B cell (primary cell): ENCODE measurements around the gene FBXO24. TPM values are rescaled to one million over a fixed set of nuclear protein-coding genes. Genes with fewer than 3 reads are reported as not detected.

Experiments used
- ATAC-seq: fragments of 200-7000 bp; cut with Tn5 transposase; one replicate; pipeline ENCODE4 v1.10.0; 2021; ENCODE audit warnings: low read depth, mild to moderate bottlenecking, moderate number of reproducible peaks, moderate library complexity
- CTCF ChIA-PET: fragments of 350-600 bp; sonication (Branson Sonifier 250); formaldehyde crosslinking; loops from one replicate; lab custom pipeline; 2021; ENCODE audit warnings: antibody characterized with exemption, inconsistent platforms; lab: Charles Lee
- POLR2A ChIA-PET: fragments of 350-600 bp; sonication (Branson Sonifier 250); formaldehyde crosslinking; loops from one replicate; lab custom pipeline; 2021; ENCODE audit warnings: antibody characterized with exemption; lab: Charles Lee
- DNase-seq: peaks from one replicate; pipeline ENCODE4 v3.0.0; 2013
- H2AFZ ChIP-seq: 2 replicates; pipeline ENCODE4 v1.6.1; 2012; ENCODE audit warnings: mild to moderate bottlenecking, low read depth, low read length; ENCODE audit not compliant: insufficient read depth, poor library complexity, severe bottlenecking
- H3K27ac ChIP-seq, 2 donors: 1 replicate in 1 of 2; 2 replicates in 1 of 2; pipeline ENCODE4 v1.5.1; 2012 to 2013; ENCODE audit warnings: low read length in 2 of 2, mild to moderate bottlenecking in 2 of 2, moderate library complexity in 1 of 2
- H3K27me3 ChIP-seq, 4 experiments: fragments of 200-600 bp in 1 of 4; sonication (generic) in 1 of 4; replicated peaks in 1 of 4; 1 replicate in 2 of 4; 2 replicates in 2 of 4; pipeline versions ENCODE4 v1.6.1 to v1.7.0; 2013 to 2016; ENCODE audit warnings: low read length in 3 of 4, mild to moderate bottlenecking in 2 of 4, mixed read lengths in 1 of 4, moderate library complexity in 1 of 4; ENCODE audit not compliant: insufficient read depth in 4 of 4, control insufficient read depth in 3 of 4; ENCODE audit errors: control extremely low read depth in 1 of 4
- H3K36me3 ChIP-seq, 2 experiments: replicated peaks in 1 of 2; 1 replicate in 1 of 2; 2 replicates in 1 of 2; pipeline versions ENCODE4 v1.6.1 to v1.7.1; 2013; ENCODE audit warnings: low read length in 1 of 2; ENCODE audit not compliant: insufficient read depth in 2 of 2, control insufficient read depth in 1 of 2; ENCODE audit errors: control extremely low read depth in 1 of 2, extremely low read depth in 1 of 2
- H3K4me1 ChIP-seq, 2 donors: fragments of 200-600 bp in 1 of 2; sonication (generic) in 1 of 2; 1 replicate in 1 of 2; 2 replicates in 1 of 2; pipeline versions ENCODE4 v1.5.1 to v1.6.1; 2013 to 2017; ENCODE audit warnings: low read length in 2 of 2; ENCODE audit not compliant: control insufficient read depth in 2 of 2, insufficient read depth in 2 of 2
- H3K4me2 ChIP-seq: replicated peaks from 2 replicates; pipeline ENCODE3; 2012; ENCODE audit warnings: mild to moderate bottlenecking, low read depth, low read length; ENCODE audit not compliant: poor library complexity, severe bottlenecking
- H3K4me3 ChIP-seq, 5 experiments: fragments of 200-600 bp in 1 of 5; sonication (generic) in 1 of 5; 1 replicate in 3 of 5; 2 replicates in 2 of 5; pipeline versions ENCODE4 v1.5.1 to v1.7.0; 2011 to 2016; ENCODE audit warnings: low read length in 4 of 5, mild to moderate bottlenecking in 4 of 5, low read depth in 2 of 5, control low read depth in 1 of 5, moderate library complexity in 1 of 5; ENCODE audit not compliant: insufficient read depth in 1 of 5; ENCODE audit errors: control extremely low read depth in 1 of 5, extremely low read depth in 1 of 5
- H3K79me2 ChIP-seq: fragments of 200-600 bp; sonication (generic); one replicate; pipeline ENCODE4 v1.6.0; 2016; ENCODE audit warnings: low read length; ENCODE audit not compliant: control insufficient read depth, insufficient read depth
- H3K9ac ChIP-seq: fragments of 200-600 bp; sonication (generic); 2 replicates; pipeline ENCODE4 v1.6.1; 2017; ENCODE audit warnings: mild to moderate bottlenecking, low read length, moderate library complexity
- H3K9me3 ChIP-seq, 3 donors: one replicate each; pipeline versions ENCODE4 v1.6.1 to v1.7.1; 2013; ENCODE audit warnings: low read length in 2 of 3; ENCODE audit not compliant: control insufficient read depth in 2 of 3, insufficient read depth in 1 of 3; ENCODE audit errors: control extremely low read depth in 1 of 3
- H4K20me1 ChIP-seq: 2 replicates; pipeline ENCODE4 v1.6.0; 2012; ENCODE audit warnings: mild to moderate bottlenecking, low read length; ENCODE audit not compliant: insufficient read depth, control insufficient read depth, poor library complexity, severe bottlenecking
- H3K27ac Mint-ChIP-seq: one replicate; pipeline ENCODE4 v1.8.0; 2021; ENCODE audit warnings: mixed read lengths
- H3K27me3 Mint-ChIP-seq: one replicate; pipeline ENCODE4 v1.8.0; 2021; ENCODE audit warnings: mixed read lengths
- H3K4me1 Mint-ChIP-seq: one replicate; pipeline ENCODE4 v1.8.0; 2021; ENCODE audit warnings: mixed read lengths
- H3K4me3 Mint-ChIP-seq: one replicate; pipeline ENCODE4 v1.8.0; 2021; ENCODE audit warnings: mixed read lengths
- H3K9me3 Mint-ChIP-seq: one replicate; pipeline ENCODE4 v1.8.0; 2022; ENCODE audit warnings: mixed read lengths; ENCODE audit not compliant: insufficient read depth
- CTCF ChIP-seq: fragments of 200-600 bp; IDR thresholded peaks from one replicate; pipeline ENCODE4 v1.8.0; 2022; ENCODE audit warnings: antibody characterized with exemption, mild to moderate bottlenecking
- EZH2 ChIP-seq: IDR thresholded peaks from 2 replicates; pipeline ENCODE4 v1.6.1; 2012; ENCODE audit warnings: borderline replicate concordance, low read depth, mild to moderate bottlenecking, moderate library complexity, low read length; ENCODE audit not compliant: insufficient read depth, poor library complexity, severe bottlenecking
- WGBS: methylation state at CpG from one replicate; pipeline ENCODE4 v1.1.5; 2013; ENCODE audit warnings: missing lambda C conversion rate; ENCODE audit not compliant: insufficient coverage; 5-methylcytosine and 5-hydroxymethylcytosine counted together
- intact Hi-C: fragments of 100-400 bp; cut with micrococcal nuclease; formaldehyde crosslinking; loops from one replicate; pipeline ENCODE4 v1.10.0; 2022
- polyA plus RNA-seq: library from polyadenylated mRNA; depleted of rRNA; stranded (reverse); fragments of >200 nt; gene quantifications from 2 replicates; pipeline ENCODE4 v1.2.3, GENCODE V29; 2012
- total RNA-seq, 2 donors: library from RNA; stranded (reverse); fragments of 120-200 nt in 1 of 2; gene quantifications; 1 replicate in 1 of 2; 2 replicates in 1 of 2; pipeline versions ENCODE4 v1.2.3 to v1.2.4, GENCODE V29; 2013 to 2022

Gene FBXO24
- total and polyA plus RNA-seq, 2 donors (not counting 1 experiment from before 2014, with no cell fraction given), result 1.2 to 1.6 TPM

DNA sequence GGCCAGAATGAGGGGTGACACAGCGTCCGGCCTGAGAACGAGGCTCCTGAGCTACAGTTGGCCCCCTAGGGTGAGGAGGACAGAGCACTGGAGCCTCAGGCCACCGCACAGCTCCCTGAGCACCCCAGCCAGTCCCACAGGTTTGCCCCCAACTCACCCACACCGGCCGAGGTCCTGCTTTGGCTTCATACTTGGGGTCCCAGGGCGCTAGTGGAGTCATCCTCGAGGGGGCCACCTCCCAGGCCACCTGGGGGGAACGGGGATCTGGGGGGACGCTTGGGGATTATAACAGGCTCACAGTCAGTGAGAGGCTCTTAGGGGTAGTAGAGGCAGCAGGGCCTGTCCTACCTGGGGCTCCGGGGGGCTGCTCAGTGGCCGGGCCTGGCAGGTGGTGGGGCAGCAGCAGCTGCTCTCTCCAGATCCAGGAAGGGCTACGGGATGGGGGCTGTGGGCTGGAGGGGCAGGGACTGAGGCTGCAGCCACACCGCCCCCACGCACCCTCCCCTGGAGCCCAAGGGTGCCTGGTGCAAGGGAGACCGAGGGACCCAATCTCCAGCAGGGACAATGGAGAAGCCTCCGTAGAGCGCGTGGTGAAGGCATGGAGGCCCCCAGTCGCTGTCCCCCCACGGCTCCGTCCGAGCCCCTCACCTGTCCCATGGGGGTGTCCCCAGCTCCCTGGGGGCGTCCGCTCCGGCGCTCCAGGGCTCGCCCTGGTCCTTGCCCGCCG lies 13.0 kb upstream of the FBXO24 start:
- Histone ChIP-seq H3K27me3 (no peaks in the 10 kb centered on the region), H3K4me1 (peaks cover 29 to 37% of the 10 kb centered on the region in 2 donors), H3K4me3 (no peak overlapping the region), H3K4me2 (no peak overlapping the region), H3K9ac (no peak overlapping the region), H3K36me3 (peaks cover 0 to 41% of the 10 kb centered on the region in 2 experiments), H4K20me1 (peaks cover 57% of the 10 kb centered on the region), H3K27ac (no peak overlapping the region), H3K79me2 (peaks cover 9% of the 10 kb centered on the region), H2AFZ (no peak overlapping the region), H3K9me3 (no peaks in the 10 kb centered on the region)
- Mint-ChIP-seq H3K4me3 (no peak overlapping the region), H3K4me1 (peaks cover 26% of the 10 kb centered on the region), H3K9me3 (no peaks in the 10 kb centered on the region), H3K27ac (no peak overlapping the region), H3K27me3 (no peaks in the 10 kb centered on the region)
- ChIA-PET POLR2A (no interaction called here), CTCF (interaction anchor here (1.4 kb wide), 1 partner anchor 13 kb away, joined by 3 read pairs; the partner anchor contains the start of gene FBXO24)
- DNase-seq, result no peak
- TF ChIP-seq CTCF (no peak), EZH2 (no peak)
- 97% methylated on average over 25 of the region's 30 CpGs for WGBS
- no peak for ATAC-seq
- intact Hi-C loops, result no loop called here

- Histone ChIP-seq H3K4me2 (no peak within 1 kb of the TSS), H3K9ac (no peak within 1 kb of the TSS), H3K4me1 (peaks cover 22 to 30% of the 10 kb centered on the region in 2 donors), H3K79me2 (peaks cover 15% of the 10 kb centered on the region), H3K4me3 (no peak within 1 kb of the TSS), H2AFZ (no peak within 1 kb of the TSS), H3K27me3 (no peaks in the 10 kb centered on the region), H3K9me3 (no peaks in the 10 kb centered on the region), H3K36me3 (peaks cover 0 to 48% of the 10 kb centered on the region in 2 experiments), H3K27ac (no peak within 1 kb of the TSS), H4K20me1 (peaks cover 65% of the 10 kb centered on the region)
- Mint-ChIP-seq H3K9me3 (no peaks in the 10 kb centered on the region), H3K27ac (no peak within 1 kb of the TSS), H3K4me1 (peaks cover 21% of the 10 kb centered on the region), H3K27me3 (no peaks in the 10 kb centered on the region), H3K4me3 (no peak within 1 kb of the TSS)
- TF ChIP-seq EZH2 (no peak), CTCF (no peak)
- intact Hi-C loops, result no loop called here
- ChIA-PET CTCF (no interaction called here), POLR2A (no interaction called here)
- DNase-seq (no peak), ATAC-seq (no peak)
- WGBS, result 96% methylated on average over 65 of the region's 70 CpGs
Observed at GRCh38 chr7:100573691-100574361, 12.3 kb upstream of the FBXO24 start, which contains the start of gene SAP25. SAP25 (minus strand) TSS chr7:100573900; CDS start chr7:100573742, 158 bp downstream.
